ENCODE measurements around the gene ENOX1.

ENOX1 gene

DNA sequence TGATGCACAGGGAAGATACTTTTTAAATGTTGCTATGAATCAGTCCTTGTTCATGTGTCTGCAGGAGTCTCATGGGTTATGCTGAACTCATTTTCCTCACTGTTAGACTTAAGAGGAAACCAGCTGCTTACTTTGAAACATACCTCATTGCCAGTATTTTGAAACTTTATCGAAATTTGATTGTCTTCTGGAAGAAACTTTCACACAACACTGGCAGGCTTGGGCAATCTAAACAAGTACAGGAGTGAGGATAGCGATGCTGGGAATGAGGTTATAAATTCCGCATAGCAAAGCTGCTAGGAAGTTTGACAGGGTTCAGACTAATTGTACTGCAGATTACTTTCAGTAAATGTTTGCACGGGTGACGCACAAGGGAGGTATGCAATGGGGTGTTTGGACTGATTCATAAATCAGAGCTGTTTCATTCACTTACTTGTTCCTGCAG, 517.7 kb downstream of the ENOX1 start:
- no peak for DNase-seq

DNA sequence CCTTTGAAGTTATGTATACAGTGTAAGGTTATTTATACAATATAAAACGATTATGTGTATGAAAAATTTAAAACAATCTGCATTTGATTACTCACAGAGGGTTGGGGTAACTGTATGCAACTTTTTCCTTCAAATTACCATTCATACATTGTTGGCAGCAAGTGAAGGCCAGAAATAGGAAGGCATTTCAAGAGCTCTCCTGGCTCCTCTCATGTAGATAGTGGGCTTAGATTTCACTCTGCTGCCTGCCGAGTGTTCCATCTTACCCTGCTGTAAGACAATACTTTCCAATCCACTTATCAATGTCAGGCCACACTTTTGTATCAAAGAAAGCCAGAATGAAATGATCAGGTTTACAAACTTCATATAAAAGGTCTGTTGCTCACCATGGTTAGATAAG, 518.1 kb downstream of the ENOX1 start:
- no peak for DNase-seq

DNA sequence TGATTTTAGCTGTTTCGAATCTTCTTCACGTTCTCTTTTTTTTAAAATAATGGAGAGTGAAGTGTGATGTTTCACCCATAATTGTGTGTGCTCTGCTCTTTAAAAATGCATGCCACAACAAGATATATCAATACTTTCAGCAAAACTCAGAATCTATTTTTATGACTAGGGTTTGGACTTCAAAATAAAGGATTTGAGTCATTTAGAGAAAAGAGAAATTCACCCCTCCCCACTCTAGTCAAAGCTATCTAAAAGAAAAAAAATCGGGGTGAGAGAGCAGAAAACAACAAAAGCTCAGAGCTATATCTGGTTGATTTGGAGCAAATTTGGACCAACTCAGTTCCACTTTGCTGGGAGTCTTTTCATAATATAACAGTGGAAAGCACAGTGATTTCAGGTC, 518.9 kb downstream of the ENOX1 start:
- DNase-seq, result no peak

DNA sequence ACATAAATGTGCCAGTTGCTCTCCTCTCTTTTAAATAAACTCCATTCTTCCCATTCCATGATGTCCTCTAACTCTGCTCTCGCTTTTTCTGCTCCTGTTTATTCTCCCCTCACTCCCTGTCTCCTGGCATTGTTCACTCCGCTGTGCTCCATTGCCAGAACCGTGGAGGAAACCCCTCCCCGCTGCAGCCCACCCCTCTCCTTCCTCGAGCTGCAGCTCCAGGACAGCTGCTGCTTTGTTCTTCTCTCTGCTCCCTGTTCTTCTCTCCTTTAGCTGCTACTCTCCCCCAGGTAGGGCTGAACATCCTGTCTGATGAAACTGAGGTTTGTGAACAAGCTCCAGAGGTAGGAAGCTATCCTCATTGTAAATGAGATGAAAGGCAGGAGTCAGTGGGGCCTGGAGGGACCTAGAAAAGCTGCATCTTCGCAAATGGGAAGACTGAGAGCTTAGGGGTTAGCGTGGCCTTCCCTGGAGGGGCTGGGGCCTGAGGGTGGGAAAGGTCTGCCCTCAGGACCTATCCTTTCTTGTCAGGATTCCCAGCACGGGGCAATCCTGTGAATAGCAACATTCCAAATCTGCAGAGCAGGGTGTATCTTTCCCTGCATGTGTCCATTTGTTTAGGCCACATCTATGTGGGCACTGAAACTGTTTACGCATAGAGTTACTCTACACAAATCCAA, 519.7 kb downstream of the ENOX1 start:
- no peak for DNase-seq

DNA sequence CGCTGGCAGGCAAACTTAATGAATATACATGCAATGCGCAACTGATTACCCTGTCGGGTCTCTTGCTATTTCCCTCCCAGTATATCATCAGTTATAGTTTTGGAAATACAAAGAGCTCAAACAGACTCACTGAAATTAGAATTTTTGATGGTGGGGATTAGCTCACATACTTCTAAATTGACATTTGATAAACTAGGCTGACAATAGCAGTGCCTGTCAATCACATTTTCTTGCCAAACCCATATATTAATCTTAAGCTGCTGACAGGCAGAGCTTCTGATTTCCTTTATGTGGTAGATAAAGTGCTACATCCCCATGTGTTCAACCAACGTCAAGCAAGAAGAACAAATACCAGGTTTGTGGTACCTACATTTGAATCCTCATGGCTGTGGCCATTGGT, 521.7 kb downstream of the ENOX1 start:
- no peak for DNase-seq

DNA sequence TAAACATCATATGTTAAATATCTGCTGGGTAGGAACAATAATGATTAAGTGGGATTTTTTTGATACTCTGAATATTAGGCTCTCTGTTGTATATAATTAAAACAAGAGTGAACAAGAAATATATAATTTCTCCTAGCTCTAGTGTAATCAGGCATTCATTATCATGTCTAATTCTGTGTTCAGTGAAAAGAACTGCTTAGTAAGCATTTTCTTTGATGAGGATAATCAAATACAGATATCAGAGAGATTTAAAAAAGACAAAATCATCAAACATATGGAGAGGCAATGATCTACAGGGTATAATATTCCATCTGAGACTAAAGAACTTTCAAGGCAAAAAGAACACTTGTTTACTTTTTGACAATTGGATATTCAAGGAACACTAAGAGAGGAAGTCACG, 522.3 kb downstream of the ENOX1 start:
- no peak for DNase-seq

DNA sequence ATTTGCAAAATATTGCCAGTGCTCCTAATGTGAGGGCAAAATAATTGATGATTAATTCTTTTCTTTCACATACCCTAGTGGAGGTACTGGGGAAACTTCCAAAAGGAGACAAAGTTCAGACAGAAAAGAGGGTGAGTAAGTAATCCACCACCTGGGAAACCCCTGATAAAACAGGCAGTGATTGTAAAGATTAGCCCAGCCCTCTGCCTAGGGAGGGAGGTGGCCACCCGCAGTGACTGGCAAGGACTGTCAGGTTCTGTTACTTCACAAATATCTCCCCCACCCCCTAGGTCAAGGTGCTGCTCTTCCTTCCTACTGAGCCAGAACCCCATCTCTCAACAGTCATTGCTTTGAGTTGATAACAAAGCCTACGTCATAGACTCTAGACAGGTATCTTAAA, 523.7 kb downstream of the ENOX1 start:
- DNase-seq, result no peak

DNA sequence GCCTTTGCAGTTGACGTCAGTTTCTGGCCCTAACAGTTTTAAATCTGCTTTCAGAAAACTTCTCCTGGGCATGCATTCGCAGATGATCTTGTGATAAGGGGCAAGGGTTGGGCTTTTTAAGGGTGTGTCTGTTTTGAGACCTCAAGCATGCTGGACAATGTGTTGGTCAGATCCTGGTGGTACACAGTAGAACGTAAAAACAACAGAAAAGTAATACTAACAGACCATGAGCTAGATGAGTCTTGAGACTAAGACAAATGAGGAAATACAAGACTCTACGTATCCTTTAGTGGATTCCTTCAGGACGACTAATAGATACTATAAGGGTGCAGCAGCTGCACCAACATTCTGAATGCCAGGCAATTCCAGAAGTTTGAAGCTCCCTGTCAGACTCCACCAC, 525.8 kb downstream of the ENOX1 start:
- DNase-seq, result no peak

DNA sequence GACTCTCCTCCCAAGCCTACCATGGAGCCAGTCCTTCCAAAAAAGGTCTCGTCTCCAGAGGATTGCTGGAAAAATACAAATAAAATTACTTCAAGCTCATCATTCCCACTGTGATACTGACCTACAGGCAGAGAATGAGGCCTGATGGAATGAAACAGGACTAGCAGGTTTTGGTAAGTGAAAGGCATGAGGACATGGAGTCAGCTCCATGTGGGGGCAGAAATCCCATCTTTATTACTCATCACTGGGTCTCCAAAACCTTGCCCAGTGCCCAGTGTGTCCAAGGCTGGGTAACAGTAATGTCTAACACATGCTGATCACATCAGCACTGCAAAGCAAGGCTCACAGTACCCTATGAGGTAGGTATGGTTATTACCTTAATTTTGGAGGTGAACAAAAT, 528.0 kb downstream of the ENOX1 start:
- no peak for DNase-seq

DNA sequence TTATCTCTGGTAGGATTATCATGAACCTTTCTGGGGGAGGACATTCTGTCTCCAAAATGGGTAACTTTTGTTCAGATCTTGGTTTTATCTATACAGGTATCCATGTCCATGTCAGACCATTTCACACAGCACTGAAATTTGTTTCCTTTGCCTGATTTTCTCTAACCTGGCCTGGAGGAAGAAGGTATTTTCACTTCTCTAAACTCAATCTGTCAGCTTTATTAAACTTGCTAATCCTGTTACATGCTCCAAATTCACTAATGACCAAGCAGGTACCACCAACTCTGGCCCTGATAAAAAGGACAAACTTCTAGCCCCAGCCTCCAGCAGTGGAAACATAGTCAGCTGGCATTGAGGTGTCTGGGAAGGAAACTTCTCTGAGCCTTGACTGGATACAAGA, 529.0 kb downstream of the ENOX1 start:
- DNase-seq, result no peak

DNA sequence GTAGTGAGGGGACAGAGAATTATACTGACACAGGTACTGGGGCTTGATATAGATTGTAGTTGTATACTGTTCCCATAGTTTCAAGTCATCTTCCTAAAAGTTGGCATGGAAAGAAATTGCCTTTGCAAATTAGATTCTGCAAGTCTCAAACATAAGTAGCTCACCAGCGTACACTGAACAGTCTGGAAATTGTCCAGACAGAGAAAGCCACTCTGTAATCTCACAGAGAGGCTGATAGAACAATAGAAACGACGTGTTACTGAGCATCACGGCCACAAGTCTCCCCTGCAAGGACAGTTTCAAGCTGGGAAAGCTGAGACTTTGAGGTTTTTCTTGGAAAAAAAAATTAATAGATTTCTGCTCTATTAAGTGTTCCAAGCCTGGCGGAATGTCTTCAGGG, 534.8 kb downstream of the ENOX1 start:
- DNase-seq, result no peak

DNA sequence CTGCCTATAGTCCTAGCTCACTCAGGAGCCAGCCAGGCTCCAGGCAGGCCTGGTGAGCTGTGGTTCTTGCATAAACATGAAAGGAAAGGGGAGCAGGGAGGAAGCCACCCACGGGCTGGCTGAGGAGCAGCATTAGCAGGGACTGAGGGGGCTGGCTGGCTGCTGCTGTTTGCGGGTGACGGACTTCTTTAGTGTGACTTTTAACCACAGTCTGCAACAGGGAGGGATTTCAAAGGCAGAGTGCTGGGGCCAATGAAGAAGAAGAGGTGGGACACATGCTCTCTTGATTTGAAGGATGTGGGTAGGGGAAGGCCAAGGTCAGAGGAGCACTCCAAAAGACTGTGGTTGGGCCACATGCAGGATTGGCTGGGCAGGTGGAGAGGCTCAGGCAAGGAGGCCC, 540.4 kb downstream of the ENOX1 start:
- DNase-seq, result no peak

DNA sequence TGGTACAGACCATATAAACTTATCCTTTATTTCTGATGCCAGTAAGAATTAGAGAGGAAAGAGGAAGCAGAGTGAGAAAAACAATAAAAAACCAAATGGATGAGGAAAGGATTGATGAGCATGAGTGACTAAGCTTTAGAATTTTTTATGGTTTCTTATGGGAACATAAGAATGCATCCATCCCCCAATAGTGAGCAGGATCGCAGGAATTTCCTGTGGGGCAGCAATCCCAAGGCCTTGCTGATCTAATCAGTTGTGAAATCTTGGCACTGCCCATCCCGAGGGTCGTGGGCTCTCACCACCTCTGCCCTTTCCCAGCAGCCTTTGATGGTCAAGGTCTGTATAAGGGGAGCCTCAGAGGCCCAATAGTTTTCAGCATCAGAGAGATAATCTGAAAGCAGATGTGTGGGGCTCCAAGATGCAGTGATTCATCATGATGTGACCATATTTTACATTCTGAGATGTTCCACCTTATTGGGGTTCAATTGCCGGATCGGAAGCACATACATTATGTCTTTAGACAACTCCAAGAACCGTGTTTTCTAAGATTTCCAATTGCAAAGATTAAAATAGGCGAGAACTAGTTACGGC, 541.3 kb downstream of the ENOX1 start:
- DNase-seq, result no peak

DNA sequence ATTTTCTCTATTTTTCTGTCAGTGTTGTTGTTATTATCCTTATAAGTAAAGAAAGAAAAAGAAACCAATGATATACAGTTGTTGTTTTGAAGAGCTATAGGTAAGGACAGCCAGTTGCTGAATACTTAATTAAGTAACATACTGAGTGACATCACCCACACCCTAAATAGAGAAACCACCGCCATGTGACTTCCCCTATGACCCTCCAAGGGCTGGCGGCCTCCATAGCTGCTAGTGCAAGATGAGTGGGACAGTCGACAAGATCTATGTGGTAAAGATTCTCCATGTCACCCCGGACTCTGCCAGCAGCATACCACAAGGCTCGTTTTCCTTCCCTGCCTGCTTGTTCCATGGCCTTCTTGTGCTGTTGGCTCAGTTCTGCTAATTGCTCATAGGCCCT, 542.3 kb downstream of the ENOX1 start:
- DNase-seq, result no peak

DNA sequence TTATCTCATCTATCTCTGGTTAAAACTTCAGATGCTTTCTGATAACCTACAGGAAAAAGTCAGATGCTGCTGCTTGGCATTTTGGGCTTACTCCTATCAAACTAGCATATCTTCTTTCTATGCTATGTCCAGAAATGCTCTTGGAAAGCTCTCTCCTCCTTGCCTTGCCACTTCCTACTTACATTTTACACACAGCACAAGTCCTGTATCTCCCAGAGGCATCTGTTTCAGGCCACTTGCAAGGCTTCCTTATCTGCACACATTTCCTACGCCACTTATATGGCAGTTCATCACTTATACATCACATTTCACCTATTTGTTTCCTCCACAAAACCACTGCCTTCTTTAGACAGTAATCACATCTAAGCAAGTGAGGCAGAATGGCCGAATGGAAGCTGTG, 543.1 kb downstream of the ENOX1 start:
- no peak for DNase-seq

DNA sequence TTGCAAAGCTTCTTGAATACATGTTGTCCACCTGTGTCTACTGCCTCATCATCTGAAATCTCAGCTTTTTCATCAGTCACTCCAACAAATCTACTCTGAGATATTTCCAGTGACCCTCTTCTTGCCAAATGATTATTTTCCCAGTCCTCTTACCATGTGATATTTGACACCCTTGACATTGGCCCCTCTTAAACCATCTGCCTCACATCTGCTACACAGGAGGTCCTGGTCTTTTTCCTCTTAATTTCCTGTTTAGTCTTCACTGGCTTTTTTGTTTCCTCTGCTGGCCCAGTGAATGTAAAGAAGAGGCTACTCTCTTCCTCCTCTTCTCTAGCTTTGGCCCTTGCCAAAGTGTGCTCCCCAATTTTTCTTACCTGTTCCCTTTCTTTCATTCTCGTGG, 544.7 kb downstream of the ENOX1 start:
- DNase-seq, result no peak

DNA sequence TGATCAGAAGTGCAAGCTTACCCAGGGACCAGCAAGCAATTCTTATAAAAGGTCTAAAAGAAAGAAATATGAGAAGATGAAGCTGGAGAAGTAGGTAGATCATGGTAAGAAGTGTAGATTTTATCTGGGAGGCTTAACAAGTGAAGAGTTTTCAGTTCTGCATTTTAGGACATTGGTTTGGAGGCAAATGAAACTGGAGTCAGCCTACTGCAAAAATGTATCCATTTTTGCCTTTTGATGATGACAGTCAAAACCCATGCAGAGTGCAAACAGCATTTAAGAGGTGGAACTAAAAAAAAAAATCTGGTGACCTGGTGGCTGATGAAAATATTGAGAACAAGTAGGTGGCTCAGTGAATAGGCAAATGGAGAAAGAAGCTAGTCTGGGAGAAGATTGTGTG, 546.5 kb downstream of the ENOX1 start:
- DNase-seq, result no peak

DNA sequence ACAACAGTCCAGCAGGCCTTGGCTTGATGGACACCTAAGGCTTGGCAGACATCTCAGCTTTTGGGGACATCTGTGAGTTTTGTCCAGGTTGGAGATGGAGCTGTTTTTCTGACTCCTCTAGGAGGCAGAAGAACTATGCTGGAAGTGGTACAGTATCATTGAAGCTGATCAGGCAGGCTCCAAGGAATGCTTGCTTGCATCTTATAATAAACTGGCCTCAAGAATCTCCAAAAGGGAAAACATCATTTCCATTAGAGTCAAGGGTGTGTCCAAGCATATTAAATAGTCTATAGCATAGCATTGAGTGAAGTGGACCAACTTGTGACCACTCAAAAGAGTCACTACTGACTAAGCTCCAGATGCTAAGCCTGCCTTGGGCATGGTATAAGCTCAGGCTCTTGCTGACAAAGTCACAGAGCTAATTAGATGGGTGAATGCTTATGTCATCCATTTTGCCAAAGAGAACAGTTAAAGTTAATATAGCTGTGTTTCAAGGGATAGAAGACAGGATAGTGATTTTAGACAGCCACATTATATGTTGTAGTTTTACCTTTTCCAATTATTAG, 547.4 kb downstream of the ENOX1 start:
- no peak for DNase-seq

DNA sequence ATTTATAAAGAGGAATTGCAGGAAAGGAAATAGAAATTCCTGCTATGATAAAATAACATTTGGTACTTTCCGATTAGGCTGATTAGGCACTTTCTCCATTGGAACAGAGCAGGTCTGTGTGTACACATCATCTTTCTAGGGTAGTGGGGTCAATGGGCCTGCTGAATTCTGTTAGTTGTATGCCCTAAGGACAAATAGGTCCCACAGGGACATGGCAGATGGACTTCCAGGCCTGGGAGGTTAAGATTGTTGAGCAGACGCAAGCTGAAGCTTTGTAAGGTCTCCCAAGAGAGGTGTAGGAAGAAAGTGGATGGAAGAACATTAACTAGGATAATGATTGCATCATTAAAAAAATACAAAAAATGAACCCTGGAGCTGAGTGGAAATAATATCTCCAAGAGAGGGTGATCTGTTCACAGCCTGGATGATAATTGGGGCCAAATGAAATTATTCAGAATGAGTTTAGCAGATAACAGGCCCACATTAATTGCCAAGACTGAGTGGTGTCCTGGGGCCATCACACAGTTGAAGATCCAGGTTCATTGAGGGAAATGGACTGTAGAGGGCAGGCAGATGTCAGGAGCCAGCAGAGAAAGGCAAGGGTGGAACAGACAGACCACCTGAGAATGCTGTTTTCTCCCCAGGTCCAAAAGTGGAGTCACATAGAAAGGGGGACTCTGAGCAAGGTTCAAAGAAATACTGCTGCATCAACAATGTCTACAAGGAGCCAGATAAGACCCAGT, 548.3 kb downstream of the ENOX1 start:
- no peak for DNase-seq

DNA sequence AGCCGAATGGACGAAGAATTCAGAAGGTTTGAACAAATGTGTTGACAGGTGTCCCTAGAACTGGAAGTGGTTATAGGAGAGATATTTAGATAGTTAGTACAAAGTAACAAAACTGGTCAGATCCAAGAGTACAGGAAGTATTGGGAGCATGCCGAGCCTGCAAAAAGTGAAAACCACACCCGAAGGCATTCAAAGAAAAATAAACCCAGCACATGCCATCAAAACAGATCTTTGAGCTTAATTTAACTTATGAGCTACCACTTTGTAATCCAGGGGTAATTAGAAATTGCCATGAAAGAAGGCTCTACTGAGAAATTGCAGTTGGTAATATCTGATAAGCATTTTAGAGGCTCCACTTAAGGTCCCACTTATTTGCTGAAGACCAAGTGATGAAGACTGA, 549.2 kb downstream of the ENOX1 start:
- DNase-seq, result no peak

DNA sequence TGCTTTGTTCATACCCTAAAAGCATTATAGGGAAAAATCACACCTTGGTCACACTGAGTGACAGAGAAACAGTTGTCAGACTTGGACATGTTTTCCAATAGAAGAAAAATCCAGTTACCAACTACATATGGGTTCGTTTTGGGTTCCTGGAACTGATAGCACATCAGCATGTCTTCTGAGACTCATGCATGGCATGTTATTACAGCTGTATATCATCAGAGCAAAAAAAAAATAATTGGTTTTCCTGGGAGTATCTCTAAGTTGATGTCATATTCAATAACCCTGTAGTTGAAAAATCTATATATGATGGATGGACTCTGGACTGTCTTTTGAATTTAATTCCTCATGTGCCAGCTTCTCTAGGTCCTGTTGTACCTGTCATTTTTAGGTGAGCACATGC, 551.7 kb downstream of the ENOX1 start:
- no peak for DNase-seq

DNA sequence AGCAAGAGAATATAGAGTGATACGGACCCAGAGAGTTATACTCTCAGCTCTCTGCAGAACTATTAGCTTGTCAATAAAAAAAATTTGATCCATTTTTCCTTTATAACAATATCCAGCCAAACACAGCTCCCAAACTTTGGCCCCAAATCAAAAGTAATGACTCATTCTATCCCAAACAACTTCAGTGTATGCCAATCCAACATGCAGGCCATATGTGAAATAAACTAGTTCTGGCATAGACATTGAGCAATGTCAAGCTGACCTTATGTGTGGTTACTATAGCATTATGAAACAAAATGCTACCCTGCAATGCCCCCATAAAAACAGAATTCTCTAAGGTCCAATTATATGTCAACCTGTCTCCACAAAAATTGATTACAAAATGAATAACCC, 553.9 kb downstream of the ENOX1 start:
- no peak for DNase-seq

DNA sequence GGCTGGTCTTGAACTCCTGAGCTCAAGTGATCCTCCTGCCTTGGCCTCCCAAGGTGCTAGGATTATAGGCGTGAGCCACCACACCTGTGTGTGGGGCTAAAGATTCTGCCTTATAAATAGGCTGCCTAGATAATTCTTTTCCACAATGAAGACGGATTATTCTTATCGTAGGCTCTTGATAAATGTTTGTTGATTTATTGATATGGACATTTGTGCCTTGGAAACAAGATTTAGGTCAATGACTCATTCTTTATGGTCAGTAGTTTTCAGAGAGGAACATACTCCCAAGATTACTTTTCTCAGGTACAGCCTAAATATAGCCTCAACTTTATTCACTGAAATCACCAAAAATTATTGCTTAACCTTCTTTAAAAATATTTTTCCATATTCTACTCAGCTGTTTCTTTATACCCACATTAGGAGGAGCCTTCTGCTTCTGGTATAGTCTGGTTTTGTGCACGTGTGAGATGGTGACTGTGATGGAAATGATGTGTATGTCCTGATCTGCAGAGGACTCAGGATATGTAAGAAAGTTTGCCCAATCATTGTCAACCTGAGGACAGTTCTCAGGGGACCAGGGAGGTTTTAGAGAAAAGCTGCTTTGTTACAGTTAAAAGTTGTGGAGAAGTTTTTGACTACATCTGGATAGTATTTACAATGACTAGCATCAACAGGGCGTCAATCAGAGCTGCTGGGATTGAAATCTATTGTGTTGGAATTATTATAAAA, 554.5 kb downstream of the ENOX1 start:
- DNase-seq, result no peak

DNA sequence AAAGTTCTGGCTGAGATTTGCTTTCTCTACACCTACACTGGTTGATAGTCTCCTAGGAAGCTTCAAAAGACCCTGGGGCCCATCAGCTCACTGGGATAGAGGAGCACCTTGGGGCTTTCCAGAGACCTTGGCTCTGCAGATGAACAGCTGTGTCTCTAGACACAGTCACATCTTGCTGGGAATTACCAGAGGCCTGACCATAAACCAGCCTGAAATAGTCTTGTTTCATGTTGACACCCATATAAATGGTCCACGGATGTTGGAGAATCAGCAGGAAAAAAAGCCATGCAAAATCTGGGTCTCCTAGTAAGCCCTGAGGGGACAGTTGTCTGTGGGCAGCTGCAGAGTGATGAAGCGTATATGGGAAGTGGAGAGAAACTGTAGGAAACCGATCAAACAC, 555.8 kb downstream of the ENOX1 start:
- no peak for DNase-seq

Measured in CD4-positive, alpha-beta T cell treated with Interleukin-12 subunit alpha and Interleukin-12 subunit beta, for 1 hour (primary cell).